GM13976 (cell line): ENCODE results near the gene MAP4K4.

Experiments
- DNase-seq: peaks from one replicate; pipeline ENCODE4 v3.0.0; 2012; ENCODE audit warnings: low spot score
- CTCF ChIP-seq: IDR thresholded peaks from 2 replicates; pipeline ENCODE4 v1.5.1; 2012; ENCODE audit warnings: borderline replicate concordance, mild to moderate bottlenecking; ENCODE audit not compliant: insufficient read depth; ENCODE audit errors: extremely low read depth, missing control alignments, control extremely low read depth
- in situ Hi-C: fragments of 300-500 bp; cut with MboI; formaldehyde crosslinking; loops from one replicate; pipeline ENCODE4 v1.12.0; 2022; ENCODE audit warnings: low sequenced_read_pairs, mixed read lengths, inconsistent platforms; ENCODE audit not compliant: unreplicated experiment

MAP4K4 gene

DNA sequence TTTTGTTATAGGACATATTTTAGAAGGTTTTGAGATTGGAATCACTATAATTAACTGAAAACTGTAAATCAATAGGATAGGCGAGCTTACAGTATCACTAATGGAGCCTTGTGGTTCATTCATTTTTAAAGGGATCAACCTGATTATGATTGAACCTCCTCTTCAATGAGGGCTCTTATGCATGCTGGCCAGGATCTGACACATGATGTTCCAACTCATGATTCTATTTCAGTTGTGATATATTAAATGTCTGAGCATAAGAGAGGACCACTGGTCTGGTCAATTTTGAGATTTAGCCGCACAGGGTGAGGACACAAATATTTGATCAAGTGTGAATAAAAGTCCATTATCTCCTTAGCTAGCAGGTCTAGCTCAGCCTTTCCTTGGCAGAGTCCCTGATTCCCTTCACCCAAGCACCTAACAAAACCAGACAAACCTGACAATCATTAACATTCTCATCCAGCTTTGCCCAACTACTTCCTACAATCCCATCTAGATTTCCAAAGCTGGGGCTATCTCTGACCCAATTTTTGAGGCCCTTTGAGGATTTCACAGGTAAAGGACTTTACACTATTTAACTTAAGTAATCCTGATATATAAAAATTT, 6.9 kb upstream of the MAP4K4 start:
- in situ Hi-C loops, result no loop called here
- no peak for TF ChIP-seq CTCF
- DNase-seq, result no peak

DNA sequence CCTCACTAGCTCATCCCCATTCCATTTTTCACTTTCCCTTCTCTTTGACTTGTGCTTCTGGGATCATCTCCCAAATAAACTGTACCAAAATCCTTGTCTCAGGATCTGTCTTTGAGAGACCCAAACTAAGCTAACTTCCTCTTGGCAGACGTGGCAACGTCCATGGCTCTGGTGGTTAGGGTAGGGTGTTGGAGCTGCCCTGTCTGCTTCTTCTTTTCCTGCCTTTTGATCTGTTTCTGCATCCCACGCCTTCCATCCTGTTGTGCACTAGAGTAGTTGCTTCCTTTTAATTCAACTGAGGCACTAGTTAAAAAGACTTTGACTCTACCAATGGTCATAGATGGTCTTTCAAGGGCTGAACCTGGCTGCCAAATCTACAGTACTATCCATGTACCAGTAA, 5.5 kb upstream of the MAP4K4 start:
- no peak for TF ChIP-seq CTCF
- in situ Hi-C loops, result no loop called here
- DNase-seq, result no peak

- in situ Hi-C loops, result no loop called here
- DNase-seq, result no peak
- no peak for TF ChIP-seq CTCF
Measured at GRCh38 chr2:101692766-101693165, 4.7 kb upstream of the MAP4K4 start.

- DNase-seq, result no peak
- no peak for TF ChIP-seq CTCF
- in situ Hi-C loops, result no loop called here
Measured at GRCh38 chr2:101693991-101694588, 3.4 kb upstream of the MAP4K4 start.

DNA sequence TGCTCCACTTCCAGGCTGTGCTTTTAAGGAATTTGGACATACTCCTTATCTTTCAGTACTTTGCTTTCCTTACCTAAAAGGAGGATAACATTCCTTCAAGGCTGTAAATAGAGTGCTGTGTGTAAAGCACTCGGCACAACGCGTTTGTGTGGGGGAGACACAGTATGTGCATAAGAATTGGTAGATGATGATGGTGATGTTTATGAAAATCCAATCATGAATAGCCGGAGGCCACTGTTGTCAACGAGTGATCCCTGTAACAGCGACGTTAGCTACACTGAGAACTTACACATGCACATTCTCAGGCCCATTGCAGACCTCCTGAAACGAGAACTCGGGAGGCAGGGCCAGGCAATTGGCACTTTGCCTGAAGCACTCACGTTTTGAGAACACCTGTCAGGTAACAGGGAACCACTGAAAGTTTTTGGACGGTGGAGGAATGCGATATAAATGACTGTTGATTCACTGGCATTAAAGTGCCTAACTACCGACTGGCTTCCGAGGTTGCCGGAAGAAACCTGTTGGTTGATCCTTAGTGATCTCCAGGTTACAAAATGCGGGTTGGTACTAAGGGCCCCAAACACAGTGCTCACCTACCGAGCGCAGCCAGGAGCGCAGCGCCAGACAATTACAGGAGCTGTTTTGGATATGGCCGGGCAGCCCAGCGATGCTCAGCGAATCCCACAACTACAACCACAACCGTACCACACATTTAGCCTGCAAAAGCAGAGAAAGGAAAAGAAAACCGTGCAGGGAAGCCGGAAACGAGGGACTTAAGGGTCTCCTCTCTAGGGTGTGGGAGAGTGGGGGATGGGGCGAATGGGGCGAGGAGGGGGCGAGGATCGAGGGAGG, 1.0 kb upstream of the MAP4K4 start:
- TF ChIP-seq CTCF, result no peak
- no peak for DNase-seq
- in situ Hi-C loops, result no loop called here

DNA sequence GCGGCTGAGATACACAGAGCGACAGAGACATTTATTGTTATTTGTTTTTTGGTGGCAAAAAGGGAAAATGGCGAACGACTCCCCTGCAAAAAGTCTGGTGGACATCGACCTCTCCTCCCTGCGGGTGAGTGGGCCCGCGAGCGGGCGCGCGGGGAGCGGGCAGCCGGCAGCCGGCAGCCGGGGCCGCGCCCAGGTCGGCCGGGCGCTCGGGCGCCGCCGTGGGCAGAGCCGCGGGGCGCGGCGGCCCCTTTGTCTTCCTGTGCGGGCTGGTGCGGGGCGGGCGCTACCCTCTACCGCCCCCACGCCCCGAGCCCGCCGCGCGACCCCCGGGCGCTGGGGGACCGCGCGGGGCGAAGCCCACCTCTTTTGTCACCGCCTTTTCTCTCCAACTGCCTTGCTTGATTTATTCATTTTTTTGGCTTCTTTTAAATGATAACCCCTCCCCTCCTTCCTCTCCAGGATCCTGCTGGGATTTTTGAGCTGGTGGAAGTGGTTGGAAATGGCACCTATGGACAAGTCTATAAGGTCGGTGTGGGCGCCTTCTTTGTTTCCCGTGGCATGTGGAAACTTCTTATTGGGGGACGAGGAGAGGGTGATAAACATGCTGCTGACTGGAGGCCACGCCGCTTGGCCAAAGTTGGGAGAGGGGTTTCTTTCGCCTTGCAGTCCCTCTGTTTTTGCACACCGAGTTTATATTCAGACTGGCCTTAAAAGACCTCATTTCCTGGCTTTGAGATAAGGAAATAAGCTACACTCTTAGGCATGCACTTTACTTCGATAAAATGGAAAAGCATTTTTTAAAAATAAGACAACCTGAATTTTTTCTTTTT, 722 bp downstream of the MAP4K4 start:
- DNase-seq, result no peak
- TF ChIP-seq CTCF, result no peak
- in situ Hi-C loops, result no loop called here
